SJCRH30 (cell line): ENCODE measurements around the gene ZNF396. TPM values are rescaled to one million over a fixed set of nuclear protein-coding genes. Genes with fewer than 3 reads are reported as not detected.

ENCODE experiments used
- DNase-seq, 2 experiments: peaks; one replicate each; pipeline ENCODE4 v3.0.0-alpha.2; 2015 to 2020
- H3K27ac ChIP-seq: fragments of 250-450 bp; sonication (Bioruptor Pico); 2 replicates; pipeline ENCODE4 v1.5.1; 2020; ENCODE audit warnings: mild to moderate bottlenecking, moderate library complexity
- H3K27me3 ChIP-seq: fragments of 250-450 bp; sonication (Bioruptor Pico); 2 replicates; pipeline ENCODE4 v1.5.1; 2020; ENCODE audit warnings: mild to moderate bottlenecking, moderate library complexity
- H3K36me3 ChIP-seq: fragments of 250-450 bp; sonication (Bioruptor Pico); 2 replicates; pipeline ENCODE4 v1.5.1; 2020; ENCODE audit warnings: mild to moderate bottlenecking, moderate library complexity
- H3K4me1 ChIP-seq: fragments of 250-450 bp; sonication (Bioruptor Pico); 2 replicates; pipeline ENCODE4 v1.5.1; 2020; ENCODE audit warnings: mild to moderate bottlenecking, moderate library complexity
- H3K4me3 ChIP-seq: fragments of 250-450 bp; sonication (Bioruptor Pico); 2 replicates; pipeline ENCODE4 v1.5.1; 2020; ENCODE audit warnings: mild to moderate bottlenecking, moderate library complexity
- H3K9me3 ChIP-seq: fragments of 250-450 bp; sonication (Bioruptor Pico); replicated peaks from 2 replicates; pipeline ENCODE4 v1.5.1; 2020; ENCODE audit warnings: mild to moderate bottlenecking, moderate library complexity
- total RNA-seq: library from RNA; depleted of rRNA; stranded (reverse); fragments of >200 nt; shearing (Covaris generic); gene quantifications from 2 replicates; pipeline ENCODE4 v1.2.3, GENCODE V29; 2014

ZNF396 gene
- total RNA-seq, 1 experiment from 2014 or later: 0.06 TPM

GRCh38 chr18:35362531-35362930, 14.6 kb downstream of the ZNF396 start:
- Histone ChIP-seq H3K9me3 (no peaks in the 10 kb centered on the region), H3K4me1 (no peaks in the 10 kb centered on the region), H3K4me3 (no peak overlapping the region), H3K27ac (no peak overlapping the region), H3K36me3 (no peaks in the 10 kb centered on the region), H3K27me3 (no peaks in the 10 kb centered on the region)
- DNase-seq: no peak

DNA sequence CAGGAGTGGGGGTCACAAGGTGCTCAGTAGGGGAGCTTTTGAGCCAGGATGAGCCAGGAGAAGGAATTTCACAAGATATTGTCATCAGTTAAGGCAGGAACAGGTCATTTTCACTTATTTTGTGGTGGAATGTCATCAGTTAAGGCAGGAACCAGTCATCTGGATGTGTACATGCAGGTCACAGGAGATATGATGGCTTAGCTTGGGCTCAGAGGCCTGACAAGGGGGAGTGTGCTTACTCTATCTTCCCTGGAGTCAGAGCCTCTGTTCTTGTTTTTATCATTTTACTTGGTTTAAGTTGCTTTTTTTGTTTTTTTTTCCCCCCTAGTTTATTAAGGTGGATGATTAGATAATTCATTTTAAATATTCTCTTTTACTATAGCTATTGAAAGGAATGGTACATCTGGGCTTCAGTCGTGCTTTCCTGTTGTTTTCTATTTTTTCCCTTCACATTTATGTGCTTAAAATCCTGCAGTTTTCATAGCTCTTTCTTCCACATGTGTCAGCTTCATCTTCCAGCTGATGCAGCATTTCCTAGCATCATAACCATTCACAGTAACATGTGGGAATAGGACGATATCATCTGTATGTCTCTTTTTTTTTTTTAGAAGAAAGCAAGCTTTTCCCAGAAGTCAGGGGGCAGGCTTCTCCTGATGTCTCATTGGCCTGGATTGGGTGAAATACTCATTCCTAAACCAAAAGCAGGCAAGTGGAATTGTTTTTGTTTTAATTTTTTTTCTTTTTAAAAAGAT, 15.4 kb downstream of the ZNF396 start:
- no peak overlapping the region for H3K4me3 ChIP-seq
- H3K27me3 ChIP-seq: no peaks in the 10 kb centered on the region
- H3K4me1 ChIP-seq: no peaks in the 10 kb centered on the region
- no peak overlapping the region for H3K27ac ChIP-seq
- H3K9me3 ChIP-seq: no peaks in the 10 kb centered on the region
- no peaks in the 10 kb centered on the region for H3K36me3 ChIP-seq
- DNase-seq: no peak

DNA sequence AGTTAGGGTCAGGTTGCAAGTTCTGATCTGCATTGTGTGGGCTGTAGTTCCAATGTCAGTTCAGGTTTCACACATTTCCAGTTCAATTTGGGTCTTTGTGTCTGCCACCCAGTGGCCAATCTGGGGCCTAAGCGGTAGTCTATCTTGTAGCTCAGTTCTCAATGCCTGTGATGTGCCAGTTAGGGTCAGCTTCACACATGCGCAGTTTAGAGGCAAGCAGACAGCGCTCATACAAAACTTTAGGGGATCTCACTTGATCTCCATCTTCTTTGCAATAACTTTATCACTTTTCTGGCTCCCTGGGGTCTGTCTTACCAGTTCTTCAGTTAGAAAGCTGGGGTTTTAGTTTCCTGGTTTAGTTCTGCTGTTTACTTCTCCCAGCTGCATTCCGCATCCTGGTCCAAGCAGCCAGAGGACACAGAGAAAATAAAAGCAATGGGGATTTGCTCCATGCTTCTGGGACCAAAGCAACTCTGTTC, 22.0 kb downstream of the ZNF396 start:
- H3K27ac ChIP-seq: no peak overlapping the region
- H3K36me3 ChIP-seq: no peaks in the 10 kb centered on the region
- peak overlapping the region; percentile 44 for H3K4me3 ChIP-seq
- no peaks in the 10 kb centered on the region for H3K27me3 ChIP-seq
- H3K9me3 ChIP-seq: no peaks in the 10 kb centered on the region
- H3K4me1 ChIP-seq: no peaks in the 10 kb centered on the region
- DNase-seq: peak; percentile 37 to 69

DNA sequence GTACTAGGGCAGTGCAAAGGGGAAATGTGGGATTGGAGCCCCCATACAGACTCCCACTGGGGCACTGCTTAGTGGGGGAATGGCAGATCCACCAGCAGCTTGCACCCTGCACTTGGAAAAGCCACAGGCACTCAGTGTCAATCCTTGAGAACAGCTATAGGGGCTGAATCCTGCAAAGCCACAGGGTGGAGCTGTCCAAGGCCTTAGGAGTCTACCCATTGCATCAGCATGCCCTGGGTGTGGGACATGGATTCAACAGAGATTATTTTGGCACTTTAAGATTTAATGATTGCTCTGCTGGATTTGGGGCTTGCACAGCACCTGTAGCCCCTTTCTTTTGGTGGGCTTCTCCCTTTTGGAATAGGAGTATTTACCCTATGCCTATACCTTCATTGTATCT, 24.4 kb downstream of the ZNF396 start:
- H3K4me1 ChIP-seq: no peaks in the 10 kb centered on the region

DNA sequence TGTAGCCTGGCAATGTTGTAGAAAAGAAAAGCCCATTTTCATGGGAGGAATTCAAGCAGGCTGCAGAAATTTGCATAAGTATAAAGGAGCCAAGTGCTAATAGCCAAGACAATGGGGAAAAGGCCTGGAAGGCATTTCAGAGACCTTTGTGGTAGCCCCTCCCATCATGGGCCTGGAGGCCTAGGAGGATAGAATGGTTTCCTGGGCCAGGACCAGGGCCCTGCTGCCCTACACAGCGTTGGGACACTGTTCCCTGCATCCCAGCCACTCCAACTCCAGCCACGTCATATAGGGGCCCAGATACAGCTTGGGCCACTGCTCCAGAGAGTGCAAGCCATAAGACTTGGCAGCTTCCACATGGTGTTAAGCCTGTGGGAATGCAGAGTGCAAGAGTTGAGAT, 24.9 kb downstream of the ZNF396 start:
- no peak for DNase-seq
- no peaks in the 10 kb centered on the region for H3K4me1 ChIP-seq
- H3K36me3 ChIP-seq: no peaks in the 10 kb centered on the region

More for the DNA sequence above, 24.4 kb downstream of the ZNF396 start:
- no peak overlapping the region for H3K4me3 ChIP-seq
- H3K9me3 ChIP-seq: no peaks in the 10 kb centered on the region
- H3K27me3 ChIP-seq: no peaks in the 10 kb centered on the region
- no peak for DNase-seq
- no peak overlapping the region for H3K27ac ChIP-seq
- H3K36me3 ChIP-seq: no peaks in the 10 kb centered on the region

DNA sequence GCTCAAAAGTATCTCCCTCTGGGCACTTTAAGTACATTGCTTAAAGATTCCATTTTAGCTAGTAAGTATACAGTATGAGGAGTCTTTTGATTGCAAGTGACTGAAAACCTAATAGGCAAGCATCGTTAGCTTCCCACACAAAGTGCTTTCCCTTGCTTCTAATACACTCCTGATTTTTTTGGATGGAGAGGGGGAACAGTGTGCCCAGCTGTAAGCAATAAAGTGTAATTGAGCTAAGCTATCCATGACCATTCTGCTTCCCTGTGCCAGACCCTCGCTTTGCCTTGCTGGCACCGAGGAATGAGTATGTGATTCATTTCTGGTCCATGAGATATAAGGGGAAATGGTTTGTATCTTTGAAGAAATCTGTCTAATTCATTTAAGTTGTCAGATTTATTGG, 29.1 kb downstream of the ZNF396 start:
- Histone ChIP-seq H3K36me3 (no peaks in the 10 kb centered on the region), H3K4me3 (no peak overlapping the region), H3K9me3 (no peaks in the 10 kb centered on the region), H3K27ac (no peak overlapping the region), H3K27me3 (no peaks in the 10 kb centered on the region), H3K4me1 (peaks cover 5% of the 10 kb centered on the region; the same call in 1 of the 2 replicates)
- no peak for DNase-seq

More for the DNA sequence above, 24.9 kb downstream of the ZNF396 start:
- no peak overlapping the region for H3K27ac ChIP-seq
- no peaks in the 10 kb centered on the region for H3K27me3 ChIP-seq
- H3K9me3 ChIP-seq: no peaks in the 10 kb centered on the region
- H3K4me3 ChIP-seq: no peak overlapping the region

- DNase-seq: no peak
- Histone ChIP-seq H3K9me3 (no peaks in the 10 kb centered on the region), H3K36me3 (no peaks in the 10 kb centered on the region), H3K4me1 (peaks cover 5% of the 10 kb centered on the region; the same call in 1 of the 2 replicates), H3K4me3 (no peak overlapping the region), H3K27me3 (no peaks in the 10 kb centered on the region), H3K27ac (no peak overlapping the region)
Observed at GRCh38 chr18:35345950-35346349, 31.2 kb downstream of the ZNF396 start.

DNA sequence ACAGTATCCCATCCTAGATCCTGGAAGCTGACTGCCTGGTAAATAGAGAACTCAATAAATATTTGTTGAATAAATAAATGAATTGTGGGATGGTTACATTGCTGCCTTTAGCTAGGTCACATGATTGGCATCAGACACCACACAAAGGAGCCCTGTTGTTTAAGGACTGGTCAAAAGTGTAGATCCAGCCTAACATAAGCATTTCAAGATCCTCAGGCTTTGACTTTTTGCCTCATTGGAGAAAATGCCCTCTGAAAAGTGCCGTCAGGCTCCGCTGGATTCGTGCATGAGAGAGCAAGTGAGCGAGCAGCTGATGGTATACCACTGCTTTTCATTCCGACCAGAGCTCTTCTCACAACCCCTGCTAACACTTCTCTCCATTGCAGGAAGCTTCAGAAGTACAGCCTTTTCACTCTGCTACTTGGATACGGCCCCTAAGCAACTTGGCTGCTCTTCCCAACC, 31.6 kb downstream of the ZNF396 start:
- H3K27ac ChIP-seq: peak overlapping the region; percentile 27; the same call in 1 of the 2 replicates

DNA sequence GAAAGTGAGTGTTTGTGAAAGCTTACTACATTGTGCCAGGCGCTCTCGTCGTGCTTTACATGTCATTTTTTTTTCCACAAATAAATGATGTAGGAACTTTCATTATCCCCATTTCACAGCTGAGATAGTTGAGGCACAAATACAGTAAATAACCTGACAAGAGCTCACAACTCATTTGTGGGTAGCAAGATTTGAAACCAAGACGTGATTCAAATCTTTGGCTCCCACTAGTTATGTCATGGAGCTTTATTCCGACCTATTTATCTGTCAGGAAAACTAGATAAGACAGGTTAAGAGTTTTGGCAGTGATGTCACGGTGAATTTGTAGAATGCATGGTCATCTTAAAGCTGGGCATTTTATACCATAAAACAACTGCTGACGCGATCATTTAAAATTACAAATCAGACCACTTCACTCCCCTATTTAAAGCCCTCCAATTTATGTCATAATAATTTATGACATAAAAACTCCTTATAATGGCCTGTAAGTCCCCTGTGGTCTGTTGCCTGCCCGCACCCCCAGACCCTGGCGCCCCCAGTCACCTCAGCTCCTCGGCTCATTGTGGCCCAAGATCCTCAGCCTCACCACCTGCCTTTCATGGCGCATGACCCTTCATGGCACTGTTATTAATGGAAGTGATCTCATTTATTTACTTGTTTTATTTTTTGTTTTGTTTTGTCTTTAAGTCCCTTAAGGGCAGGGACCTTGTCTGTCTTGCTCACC, 32.2 kb downstream of the ZNF396 start:
- H3K4me1 ChIP-seq: peaks cover 5% of the 10 kb centered on the region; the same call in 1 of the 2 replicates
- peak overlapping the region; percentile 97 for H3K27ac ChIP-seq
- peak overlapping the region; percentile 93 for H3K4me3 ChIP-seq
- DNase-seq: no peak
- 0 out of 2 replicates have a peak, but pooled peaks cover 6% of the 10 kb centered on the region for H3K36me3 ChIP-seq
- H3K27me3 ChIP-seq: no peaks in the 10 kb centered on the region
- H3K9me3 ChIP-seq: no peaks in the 10 kb centered on the region

More for the DNA sequence above, 31.6 kb downstream of the ZNF396 start:
- peak; percentile 7 to 49 for DNase-seq
- Histone ChIP-seq H3K27me3 (no peaks in the 10 kb centered on the region), H3K9me3 (no peaks in the 10 kb centered on the region), H3K36me3 (0 out of 2 replicates have a peak, but pooled peaks cover 3% of the 10 kb centered on the region), H3K4me3 (peak overlapping the region; percentile 93), H3K4me1 (peaks cover 5% of the 10 kb centered on the region; the same call in 1 of the 2 replicates)

GRCh38 chr18:35343936-35344735, 33.0 kb downstream of the ZNF396 start, which contains the start of gene ZNF24:
TSS of gene ZNF24 (minus strand) at chr18:35344420. CDS start at chr18:35340650, 3,770 bp downstream.
- H3K4me3 ChIP-seq: peak within 1 kb of the TSS; percentile 93
- H3K27ac ChIP-seq: peak within 1 kb of the TSS; percentile 97
- peaks cover 5% of the 10 kb centered on the region; the same call in 1 of the 2 replicates for H3K4me1 ChIP-seq
- H3K9me3 ChIP-seq: no peaks in the 10 kb centered on the region
- peak; percentile 90 to 91 for DNase-seq
- peaks cover 9% of the 10 kb centered on the region for H3K36me3 ChIP-seq
- no peaks in the 10 kb centered on the region for H3K27me3 ChIP-seq

DNA sequence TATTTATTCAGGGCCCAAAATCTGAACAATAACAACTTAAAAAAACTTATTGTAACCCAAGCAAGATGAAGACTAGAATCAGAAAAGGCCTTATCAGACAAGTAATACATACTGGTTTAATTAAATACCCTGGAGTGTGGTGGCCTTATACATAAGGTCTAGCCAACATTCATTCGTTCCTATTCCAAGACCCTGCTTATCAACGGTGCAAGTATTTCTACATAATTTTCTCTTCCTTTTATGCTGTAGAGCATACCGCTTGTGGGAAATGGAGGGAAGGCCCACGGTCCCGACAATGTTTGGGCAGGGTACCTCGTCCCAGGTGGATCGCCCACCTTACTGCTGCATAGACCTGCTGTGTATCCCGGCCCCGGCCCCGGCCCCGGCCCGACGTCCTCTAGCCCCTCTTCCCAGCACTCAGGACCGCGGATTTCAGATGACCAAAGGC, 33.6 kb downstream of the ZNF396 start:
- H3K36me3 ChIP-seq: peaks cover 15% of the 10 kb centered on the region
- H3K4me3 ChIP-seq: peak overlapping the region; percentile 93
- peak overlapping the region; percentile 97 for H3K27ac ChIP-seq
- peaks cover 5% of the 10 kb centered on the region; the same call in 1 of the 2 replicates for H3K4me1 ChIP-seq
- H3K27me3 ChIP-seq: no peaks in the 10 kb centered on the region
- DNase-seq: no peak
- no peaks in the 10 kb centered on the region for H3K9me3 ChIP-seq

DNA sequence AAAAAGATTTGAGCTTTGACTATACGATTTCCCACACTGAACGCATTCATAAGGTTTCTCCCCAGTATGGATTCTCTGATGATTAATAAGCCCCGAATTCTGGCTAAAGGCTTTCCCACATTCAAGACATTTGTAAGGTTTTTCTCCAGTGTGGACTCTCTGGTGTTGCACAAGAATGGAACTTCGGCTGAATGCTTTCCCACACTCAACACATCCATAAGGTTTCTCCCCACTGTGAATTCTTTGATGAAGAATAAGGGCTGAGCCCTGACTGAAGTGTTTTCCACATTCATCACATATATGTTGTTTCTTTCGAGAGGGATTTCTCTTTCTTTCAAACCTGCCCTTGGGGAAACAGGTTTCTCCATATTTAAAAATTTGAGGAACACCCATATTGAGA, 39.9 kb downstream of the ZNF396 start:
- no peak for DNase-seq
- Histone ChIP-seq H3K4me3 (no peak overlapping the region), H3K27me3 (no peaks in the 10 kb centered on the region), H3K36me3 (peaks cover 71% of the 10 kb centered on the region), H3K27ac (no peak overlapping the region), H3K4me1 (no peaks in the 10 kb centered on the region), H3K9me3 (no peaks in the 10 kb centered on the region)

- no peaks in the 10 kb centered on the region for H3K9me3 ChIP-seq
- no peak overlapping the region for H3K4me3 ChIP-seq
- no peak overlapping the region for H3K27ac ChIP-seq
- H3K27me3 ChIP-seq: no peaks in the 10 kb centered on the region
- H3K4me1 ChIP-seq: no peaks in the 10 kb centered on the region
- no peak for DNase-seq
- peaks cover 71% of the 10 kb centered on the region for H3K36me3 ChIP-seq
Observed at GRCh38 chr18:35335866-35336265, 41.3 kb downstream of the ZNF396 start.

DNA sequence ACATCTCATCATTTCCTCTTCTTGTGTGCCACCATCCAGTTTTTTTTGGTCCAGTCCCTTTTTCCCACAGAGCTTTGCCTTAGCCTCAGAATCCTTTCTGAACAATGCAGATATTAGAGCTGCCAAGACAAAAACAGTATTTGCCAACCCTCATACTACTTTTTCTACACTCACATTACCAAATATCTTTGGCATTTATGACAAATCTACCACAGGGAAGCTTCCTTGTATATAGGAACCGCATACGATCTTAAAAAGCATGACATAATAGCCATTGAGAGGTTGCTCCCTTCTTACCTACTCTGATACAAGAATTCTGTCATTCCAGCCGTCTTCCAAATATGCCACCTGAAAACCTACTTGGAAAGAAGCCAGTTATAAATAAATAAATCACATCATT, 42.3 kb downstream of the ZNF396 start:
- Histone ChIP-seq H3K27ac (no peak overlapping the region), H3K4me3 (no peak overlapping the region), H3K27me3 (no peaks in the 10 kb centered on the region), H3K9me3 (no peaks in the 10 kb centered on the region), H3K36me3 (peaks cover 65% of the 10 kb centered on the region), H3K4me1 (no peaks in the 10 kb centered on the region)
- DNase-seq: no peak
